ENCODE measurements around the gene STIMATE.

Gene STIMATE

GRCh38 chr3:52841211-52841980, 56.0 kb downstream of the STIMATE start:
- no peak for DNase-seq (ENCODE audit: low spot score)

GRCh38 chr3:52839892-52840545, 57.3 kb downstream of the STIMATE start:
- DNase-seq (ENCODE audit: low spot score): no peak

- DNase-seq (ENCODE audit: low spot score): no peak
Measured at GRCh38 chr3:52839268-52839575, 58.1 kb downstream of the STIMATE start.

GRCh38 chr3:52838561-52839267, 58.6 kb downstream of the STIMATE start:
- no peak for DNase-seq (ENCODE audit: low spot score)

- DNase-seq (ENCODE audit: low spot score): no peak
Measured at GRCh38 chr3:52836986-52837385, 60.4 kb downstream of the STIMATE start.

DNA sequence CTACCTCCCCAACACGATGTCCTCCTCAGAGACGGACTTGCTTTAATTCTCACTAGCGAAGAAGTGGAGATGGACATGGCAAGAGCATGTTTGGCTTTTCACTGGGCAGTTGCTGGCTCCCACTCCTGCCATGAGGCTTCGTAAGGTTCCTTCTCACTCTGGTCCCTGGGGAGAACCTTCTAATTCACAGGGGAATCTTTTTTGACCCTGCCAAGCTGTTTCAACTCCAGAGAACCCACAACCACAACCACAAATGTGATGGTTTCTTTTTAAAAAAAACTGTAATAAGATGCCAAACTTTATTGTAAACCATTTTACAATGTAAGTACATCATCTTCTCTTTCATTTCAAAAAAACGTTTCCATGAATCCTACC, 60.9 kb downstream of the STIMATE start:
- no peak for DNase-seq (ENCODE audit: low spot score)

DNA sequence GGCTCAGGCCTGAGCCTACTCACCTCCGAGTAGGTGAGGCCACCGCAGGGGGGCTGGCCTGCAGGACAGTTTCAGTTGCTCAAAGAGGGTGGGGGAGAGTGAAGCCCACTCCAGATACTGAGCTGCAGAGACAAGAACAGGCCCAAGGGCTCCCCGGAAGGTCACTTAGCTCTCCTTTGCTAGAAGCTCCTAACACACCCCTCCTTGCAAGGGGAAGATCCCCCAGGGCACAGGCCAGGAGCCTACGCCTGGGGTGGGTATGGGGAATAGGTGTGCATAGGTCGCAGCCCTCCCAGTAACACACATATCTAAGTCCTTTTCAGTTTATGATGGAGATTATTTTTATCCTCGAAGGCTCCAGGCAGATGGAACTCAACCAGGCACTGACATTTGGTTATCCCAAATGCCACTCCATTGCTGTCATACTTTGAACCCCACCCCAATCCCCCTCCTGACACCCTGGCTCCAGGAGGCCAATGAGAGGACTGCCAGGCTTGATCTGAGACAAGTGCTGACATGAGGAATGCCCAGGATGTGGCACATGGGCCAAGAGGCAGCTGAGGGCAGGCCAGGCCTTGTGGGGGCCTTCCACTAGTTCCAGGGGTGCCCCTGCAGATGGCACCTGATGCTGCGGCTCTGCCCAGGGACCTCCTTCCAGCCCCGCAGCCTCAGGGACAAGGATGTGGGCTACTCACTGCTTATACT, 61.4 kb downstream of the STIMATE start:
- DNase-seq (ENCODE audit: low spot score): no peak

DNA sequence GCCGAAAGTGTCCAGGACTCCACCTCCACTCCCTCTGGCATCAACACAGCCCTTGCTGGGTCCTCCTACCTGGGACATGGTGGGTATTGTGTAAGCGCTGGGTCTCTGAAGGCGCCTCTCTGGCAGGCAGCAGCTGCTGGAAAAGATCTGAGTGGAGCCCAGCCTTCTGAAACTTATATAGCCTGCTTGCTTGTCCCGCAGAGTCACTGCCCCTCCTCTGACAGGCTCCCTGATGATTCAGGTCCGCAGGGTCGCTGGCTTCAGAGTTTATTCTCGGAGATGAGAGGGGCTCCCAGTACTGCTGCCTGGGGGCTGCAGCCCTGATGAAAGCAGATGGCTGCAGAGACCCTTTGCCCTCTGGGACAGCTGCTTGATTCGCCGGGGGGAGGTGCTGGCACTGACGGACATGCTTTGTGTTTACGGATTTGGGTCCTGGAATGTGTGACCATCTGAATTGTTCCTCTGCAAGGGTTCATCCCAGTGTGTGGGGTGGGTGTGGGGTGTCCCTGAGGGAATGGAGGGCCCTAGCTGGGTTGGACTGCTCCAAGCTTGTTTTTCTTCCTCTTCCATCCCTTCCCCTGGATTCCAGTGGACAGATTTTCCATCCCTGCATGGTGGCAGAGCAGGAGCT, 62.4 kb downstream of the STIMATE start, which contains the start of gene MUSTN1:
Gene MUSTN1, minus strand, starts transcription at position 149 of the 631 bp plus-strand sequence. Its CDS starts 71 bp downstream, at position 78.
- DNase-seq (ENCODE audit: low spot score): no peak

DNA sequence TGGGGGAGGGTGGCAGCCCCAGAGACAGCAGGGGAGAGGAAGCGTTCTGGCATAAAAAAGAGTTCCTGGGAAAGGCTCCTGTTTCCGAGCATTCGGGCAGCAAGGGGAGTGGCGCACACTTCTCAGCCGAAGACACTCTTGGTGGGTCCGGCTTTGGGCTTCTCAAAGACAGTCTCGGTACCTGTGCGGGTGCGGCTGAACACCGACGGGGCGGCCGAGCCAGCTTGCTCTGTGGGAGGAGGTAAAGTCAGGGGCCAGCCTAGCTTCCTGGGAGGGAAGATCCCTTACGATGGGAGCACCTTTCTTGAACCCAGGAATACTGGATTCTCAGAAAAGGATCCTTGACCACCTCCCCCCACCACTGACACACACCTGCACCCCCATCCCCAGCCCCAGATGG, 64.1 kb downstream of the STIMATE start:
- no peak for DNase-seq (ENCODE audit: low spot score)

GRCh38 chr3:52831500-52832301, 65.6 kb downstream of the STIMATE start:
- no peak for DNase-seq (ENCODE audit: low spot score)

DNA sequence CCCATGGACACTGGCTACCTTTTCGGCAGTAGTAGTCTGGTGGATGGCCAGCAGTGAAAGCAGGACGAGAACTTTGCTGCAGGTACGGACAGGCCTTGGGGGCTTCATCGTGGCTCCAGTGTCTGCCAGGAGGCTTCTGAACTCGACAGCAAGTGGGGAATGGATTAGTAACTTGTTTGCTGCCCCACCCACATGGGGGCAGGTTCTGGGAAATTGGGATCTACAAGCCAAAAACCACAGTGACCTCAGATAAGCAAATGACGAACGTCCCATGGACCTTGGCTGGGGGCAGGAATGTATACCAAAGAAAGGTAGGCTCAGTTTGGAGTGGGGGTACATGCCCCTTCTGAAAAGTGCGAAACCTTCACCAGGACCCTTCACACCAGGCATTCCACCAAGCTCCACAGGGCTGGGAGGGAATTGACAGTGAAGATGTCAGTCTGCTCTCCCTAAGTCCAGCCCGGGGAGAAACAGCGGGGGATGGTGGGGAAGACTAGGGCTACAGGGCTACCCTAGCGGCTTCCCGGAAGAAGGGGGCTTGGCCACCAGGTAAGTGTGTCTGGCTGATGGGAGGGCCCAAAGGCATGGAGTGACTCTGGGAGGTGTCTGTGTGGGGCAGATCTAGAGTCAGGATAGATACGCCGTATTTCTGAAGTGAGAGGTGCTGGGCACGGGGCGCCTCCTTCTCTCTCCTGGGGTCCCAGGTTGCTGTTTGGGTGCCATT, 66.7 kb downstream of the STIMATE start, which contains the start of gene ITIH4:
Gene ITIH4, minus strand, starts transcription at position 138 of the 724 bp plus-strand sequence. Its CDS starts 30 bp downstream, at position 108.
- DNase-seq (ENCODE audit: low spot score): no peak

DNA sequence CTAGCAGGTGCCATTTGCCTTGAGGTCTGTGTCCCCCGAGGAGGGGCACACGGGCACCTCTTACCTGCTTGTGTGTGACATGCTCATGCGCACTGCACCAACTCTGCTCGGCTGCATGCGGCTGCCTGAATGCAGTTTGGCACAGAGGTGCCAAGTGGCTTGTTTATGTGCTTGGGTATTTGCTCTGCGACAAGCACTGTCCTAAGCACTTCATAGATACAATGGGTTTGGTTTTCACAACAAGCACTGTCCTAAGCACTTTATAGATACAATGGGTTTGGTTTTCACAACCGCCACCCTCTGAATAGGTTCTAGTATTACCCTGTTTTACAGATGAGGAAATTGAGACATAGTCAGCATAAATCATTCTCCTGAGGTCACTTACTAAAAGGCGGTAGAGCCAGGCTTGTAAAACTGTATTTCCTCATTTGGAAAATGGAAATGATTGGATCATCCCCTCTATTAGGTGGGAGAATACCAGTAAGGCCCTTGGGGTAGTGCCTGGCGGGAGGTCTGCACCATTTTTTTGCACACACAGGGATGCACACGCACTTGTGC, 67.4 kb downstream of the STIMATE start:
- no peak for DNase-seq (ENCODE audit: low spot score)

DNA sequence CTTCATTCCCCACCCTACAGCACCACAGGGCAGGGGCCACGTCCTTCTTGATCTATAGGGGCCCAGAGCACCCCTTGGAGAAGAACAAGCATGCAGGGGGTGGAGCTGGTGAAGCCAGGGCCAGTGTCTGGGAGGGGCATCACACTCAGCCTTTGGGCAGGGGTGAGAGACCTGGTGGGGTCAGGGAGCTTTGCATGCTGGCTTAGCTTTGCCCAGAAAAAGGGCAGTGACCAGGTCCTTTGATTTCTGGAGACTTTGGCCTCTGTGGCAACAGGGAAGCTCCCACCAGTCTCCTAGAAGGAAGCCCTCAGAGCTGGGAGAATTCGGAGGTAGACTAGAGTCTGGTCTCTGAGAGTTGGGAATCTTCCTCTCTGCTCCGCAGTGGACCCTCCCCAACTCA, 67.9 kb downstream of the STIMATE start:
- no peak for DNase-seq (ENCODE audit: low spot score)

DNA sequence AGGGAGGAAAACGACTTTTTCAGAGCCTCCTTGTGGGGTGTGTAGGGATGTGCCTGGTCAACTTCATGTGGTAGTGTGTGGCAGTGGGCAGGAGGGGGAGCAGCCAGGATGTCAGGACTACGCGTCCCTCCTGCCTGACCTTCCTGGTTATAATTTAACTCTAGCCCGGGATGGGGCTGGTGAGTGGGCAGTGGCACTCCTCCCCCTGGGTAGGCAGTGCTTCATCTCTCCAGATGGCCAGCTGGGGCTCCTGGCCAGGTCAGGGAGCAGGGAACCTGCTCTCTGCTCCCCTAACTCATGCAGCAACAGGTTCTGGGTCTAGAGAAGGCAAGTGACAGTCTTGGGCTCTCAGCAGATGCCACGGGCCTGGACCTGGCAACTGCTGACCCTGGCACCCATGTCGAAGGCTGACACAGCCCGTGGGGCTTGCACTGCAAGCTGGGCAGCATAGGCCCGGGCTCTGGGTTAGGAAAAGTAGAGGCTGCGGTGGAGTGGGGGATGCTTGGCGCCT, 69.4 kb downstream of the STIMATE start:
- DNase-seq (ENCODE audit: low spot score): no peak

DNA sequence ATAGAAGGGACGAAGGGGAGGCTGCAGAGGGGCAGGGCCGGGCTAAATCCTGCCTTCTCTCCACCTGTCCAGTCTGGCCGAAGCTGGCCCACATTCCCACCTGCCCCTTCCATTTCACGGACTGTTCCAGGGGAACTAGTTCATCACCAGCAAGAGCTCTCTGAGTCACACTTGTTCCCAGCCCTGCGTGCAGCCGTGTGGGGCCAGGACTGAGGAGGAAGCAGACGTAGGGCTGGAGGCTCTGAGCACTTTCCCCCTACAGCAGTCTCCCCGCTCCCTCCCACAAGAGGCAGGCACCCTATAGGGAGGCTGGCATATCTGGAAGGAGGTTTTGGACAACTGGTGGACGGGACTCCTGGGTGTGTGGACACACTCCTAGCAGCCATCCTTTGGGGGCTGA, 69.9 kb downstream of the STIMATE start:
- no peak for DNase-seq (ENCODE audit: low spot score)

GRCh38 chr3:52824037-52824436, 73.3 kb downstream of the STIMATE start:
- DNase-seq (ENCODE audit: low spot score): no peak

GRCh38 chr3:52822363-52822762, 75.0 kb downstream of the STIMATE start:
- DNase-seq (ENCODE audit: low spot score): no peak

GRCh38 chr3:52820736-52821135, 76.6 kb downstream of the STIMATE start:
- DNase-seq (ENCODE audit: low spot score): no peak

DNA sequence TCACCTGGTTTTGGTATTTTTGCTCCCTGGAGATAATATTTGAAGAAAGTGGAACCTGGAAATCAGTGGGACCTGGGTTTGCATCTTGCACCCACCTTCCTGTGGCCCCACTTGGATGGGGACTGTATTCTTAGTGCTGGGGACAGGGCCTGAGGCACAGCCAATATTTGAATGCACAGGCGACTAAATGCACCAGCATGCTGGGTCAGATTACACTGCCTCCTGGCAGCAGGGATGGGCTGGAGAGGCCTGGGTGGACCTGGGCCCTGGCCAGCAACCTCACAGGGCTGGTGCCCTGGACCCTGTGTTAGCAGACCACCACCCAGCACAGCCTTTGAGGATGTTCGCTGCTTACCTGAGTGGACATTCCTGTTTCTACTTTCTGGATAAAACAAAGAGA, 77.4 kb downstream of the STIMATE start:
- no peak for DNase-seq (ENCODE audit: low spot score)

GRCh38 chr3:52817860-52818259, 79.5 kb downstream of the STIMATE start:
- no peak for DNase-seq (ENCODE audit: low spot score)
